Measurements from ENCODE around the gene ARFGAP1.

ARFGAP1 gene

GRCh38 chr20:63280929-63281545 lies 8.4 kb downstream of the ARFGAP1 start:
- DNase-seq, result no peak

- DNase-seq, result no peak
These were observed 9.4 kb downstream of the ARFGAP1 start for GRCh38 chr20:63281742-63282665.

- DNase-seq, result no peak
These were observed 10.3 kb downstream of the ARFGAP1 start for GRCh38 chr20:63282946-63283345.

GRCh38 chr20:63283397-63284082 lies 10.9 kb downstream of the ARFGAP1 start:
- DNase-seq, result no peak

GRCh38 chr20:63284083-63284440 lies 11.4 kb downstream of the ARFGAP1 start:
- no peak for DNase-seq

- DNase-seq, result no peak
These were observed 11.9 kb downstream of the ARFGAP1 start for GRCh38 chr20:63284544-63284949.

- DNase-seq, result no peak
These were observed 12.4 kb downstream of the ARFGAP1 start for GRCh38 chr20:63284981-63285524.

- no peak for DNase-seq
These were observed 13.3 kb downstream of the ARFGAP1 start for GRCh38 chr20:63285636-63286615.

GRCh38 chr20:63286781-63287696 lies 14.4 kb downstream of the ARFGAP1 start:
- no peak for DNase-seq

GRCh38 chr20:63287697-63288580 lies 15.3 kb downstream of the ARFGAP1 start:
- DNase-seq, result no peak

- no peak for DNase-seq
These were observed 16.1 kb downstream of the ARFGAP1 start for GRCh38 chr20:63288581-63289251.

- DNase-seq, result no peak
These were observed 16.9 kb downstream of the ARFGAP1 start for GRCh38 chr20:63289311-63290135.

- DNase-seq, result no peak
These were observed 17.6 kb downstream of the ARFGAP1 start for GRCh38 chr20:63290136-63290676.

GRCh38 chr20:63290677-63291472 lies 18.3 kb downstream of the ARFGAP1 start:
- peak; percentile 16 for DNase-seq

GRCh38 chr20:63291811-63292210 lies 19.2 kb downstream of the ARFGAP1 start:
- DNase-seq, result no peak

- no peak for DNase-seq
These were observed 19.7 kb downstream of the ARFGAP1 start for GRCh38 chr20:63292292-63292701.

- no peak for DNase-seq
These were observed 20.3 kb downstream of the ARFGAP1 start, which contains the start of gene COL20A1 for GRCh38 chr20:63292904-63293303. Gene COL20A1 (plus strand): TSS chr20:63293186. CDS start chr20:63295108, 1,922 bp downstream.

All from NCI-H226 (cell line).